ENCODE data around the gene GNG12.

The GNG12 gene

GRCh38 chr1:67832737-67833601 lies at the start of gene GNG12:
Gene GNG12 (minus strand): TSS chr1:67833467. CDS start chr1:67707686, 125,781 bp downstream.
- no peak for DNase-seq

GRCh38 chr1:67882196-67882958 lies 49.1 kb upstream of the GNG12 start:
- no peak for DNase-seq

- DNase-seq: no peak
These were observed 46.9 kb upstream of the GNG12 start for GRCh38 chr1:67880056-67880601.

GRCh38 chr1:67879485-67879884 lies 46.2 kb upstream of the GNG12 start:
- DNase-seq: no peak

- DNase-seq: no peak
These were observed 41.3 kb upstream of the GNG12 start for GRCh38 chr1:67874501-67875111.

- no peak for DNase-seq
These were observed 36.0 kb upstream of the GNG12 start for GRCh38 chr1:67869233-67869632.

GRCh38 chr1:67863637-67864036 lies 30.4 kb upstream of the GNG12 start:
- DNase-seq: no peak

GRCh38 chr1:67862685-67863084 lies 29.4 kb upstream of the GNG12 start:
- no peak for DNase-seq

GRCh38 chr1:67861856-67862516 lies 28.7 kb upstream of the GNG12 start:
- no peak for DNase-seq

GRCh38 chr1:67860776-67861175 lies 27.5 kb upstream of the GNG12 start:
- DNase-seq: no peak

GRCh38 chr1:67856921-67857320 lies 23.7 kb upstream of the GNG12 start:
- DNase-seq: no peak

- DNase-seq: no peak
These were observed 22.7 kb upstream of the GNG12 start for GRCh38 chr1:67855961-67856360.

- no peak for DNase-seq
These were observed 22.2 kb upstream of the GNG12 start for GRCh38 chr1:67855444-67855843.

- DNase-seq: peak; percentile 47
These were observed 20.4 kb upstream of the GNG12 start for GRCh38 chr1:67853704-67854103.

GRCh38 chr1:67851800-67852199 lies 18.5 kb upstream of the GNG12 start:
- DNase-seq: no peak

- no peak for DNase-seq
These were observed 17.4 kb upstream of the GNG12 start for GRCh38 chr1:67850611-67851075.

GRCh38 chr1:67850151-67850551 lies 16.9 kb upstream of the GNG12 start:
- no peak for DNase-seq

GRCh38 chr1:67847466-67847865 lies 14.2 kb upstream of the GNG12 start:
- DNase-seq: no peak

GRCh38 chr1:67846538-67846937 lies 13.3 kb upstream of the GNG12 start:
- DNase-seq: no peak

GRCh38 chr1:67844988-67845387 lies 11.7 kb upstream of the GNG12 start:
- DNase-seq: no peak

GRCh38 chr1:67843746-67844145 lies 10.5 kb upstream of the GNG12 start:
- DNase-seq: no peak

- DNase-seq: no peak
These were observed 10.1 kb upstream of the GNG12 start for GRCh38 chr1:67843331-67843730.

GRCh38 chr1:67840449-67840848 lies 7.2 kb upstream of the GNG12 start:
- DNase-seq: no peak
